SK-N-SH (cell line): Measurements from ENCODE around the gene ATE1. TPM values are rescaled to one million over a fixed set of nuclear protein-coding genes. Genes with fewer than 3 reads are reported as not detected.

Source experiments
- CTCF ChIA-PET: fragments of 300-600, 350-600 bp; formaldehyde crosslinking; extraction: SDS; loops from one replicate; lab custom pipeline; 2021; lab: Yijun Ruan, JAX
- POLR2A ChIA-PET: fragments of 350-600 bp; sonication (Branson Sonifier 250); formaldehyde crosslinking; extraction: SDS; loops from one replicate; lab custom pipeline; 2020; ENCODE audit warnings: antibody characterized with exemption, inconsistent platforms; lab: Yijun Ruan, JAX
- DNase-seq: peaks from one replicate; pipeline ENCODE4 v3.0.0; 2012
- H2AFZ ChIP-seq: fragments of 200-600 bp; sonication (generic); 2 replicates; pipeline ENCODE4 v1.8.1; 2016; ENCODE audit warnings: antibody characterized with exemption, mild to moderate bottlenecking, low read depth
- H3F3A ChIP-seq: fragments of 200-600 bp; sonication (generic); replicated peaks from 2 replicates; pipeline ENCODE3; 2016; ENCODE audit warnings: antibody characterized with exemption, mild to moderate bottlenecking; ENCODE audit not compliant: insufficient read depth
- H3K27ac ChIP-seq, 2 experiments: fragments of 200-500 bp in 1 of 2; fragments of 200-600 bp in 1 of 2; sonication (Bioruptor generic) in 1 of 2; sonication (generic), shearing (Covaris generic) in 1 of 2; 2 replicates each; pipeline versions ENCODE4 v1.5.1 to v1.6.1; 2014 to 2016; ENCODE audit warnings: low read depth in 2 of 2, inconsistent platforms in 1 of 2, low read length in 1 of 2, mild to moderate bottlenecking in 1 of 2, mixed read lengths in 1 of 2
- H3K27me3 ChIP-seq: fragments of 200-600 bp; sonication (generic), shearing (Covaris generic); 2 replicates; pipeline ENCODE4 v1.6.1; 2016; ENCODE audit warnings: mixed run types; ENCODE audit not compliant: insufficient read depth
- H3K36me3 ChIP-seq, 2 experiments: fragments of 200-500 bp in 1 of 2; fragments of 200-600 bp in 1 of 2; sonication (Bioruptor generic) in 1 of 2; sonication (generic) in 1 of 2; replicated peaks in 1 of 2; 2 replicates each; pipeline versions ENCODE3 to v1.5.1; 2014 to 2016; ENCODE audit warnings: low read length in 1 of 2, mild to moderate bottlenecking in 1 of 2; ENCODE audit not compliant: insufficient read depth in 2 of 2, control insufficient read depth in 1 of 2
- H3K4me1 ChIP-seq, 2 experiments: fragments of 200-500 bp in 1 of 2; fragments of 200-600 bp in 1 of 2; sonication (Bioruptor generic) in 1 of 2; sonication (generic), shearing (Covaris generic) in 1 of 2; 2 replicates each; pipeline versions ENCODE4 v1.5.1 to v1.6.1; 2014 to 2016; ENCODE audit warnings: low read depth in 1 of 2, low read length in 1 of 2, mixed run types in 1 of 2; ENCODE audit not compliant: insufficient read depth in 2 of 2, control insufficient read depth in 1 of 2
- H3K4me2 ChIP-seq: fragments of 200-600 bp; sonication (generic), shearing (Covaris generic); 2 replicates; pipeline ENCODE4 v1.6.1; 2017; ENCODE audit warnings: mixed run types
- H3K4me3 ChIP-seq, 2 experiments: fragments of 200-500 bp in 1 of 2; fragments of 200-600 bp in 1 of 2; sonication (Bioruptor generic) in 1 of 2; sonication (generic), shearing (Covaris generic) in 1 of 2; 2 replicates each; pipeline versions ENCODE4 v1.5.1 to v1.8.1; 2014 to 2016; ENCODE audit warnings: low read depth in 2 of 2, inconsistent platforms in 1 of 2, low read length in 1 of 2, mild to moderate bottlenecking in 1 of 2, mixed read lengths in 1 of 2, moderate library complexity in 1 of 2
- H3K79me2 ChIP-seq: fragments of 200-600 bp; sonication (generic); 2 replicates; pipeline ENCODE4 v1.8.1; 2017; ENCODE audit warnings: mild to moderate bottlenecking; ENCODE audit not compliant: insufficient read depth
- H3K9ac ChIP-seq: fragments of 200-600 bp; sonication (generic); 2 replicates; pipeline ENCODE4 v1.6.1; 2017; ENCODE audit warnings: mixed run types
- H3K9me2 ChIP-seq: fragments of 200-600 bp; sonication (generic); 2 replicates; pipeline ENCODE4 v1.6.1; 2017; ENCODE audit warnings: mixed run types
- H3K9me3 ChIP-seq: fragments of 200-600 bp; sonication (generic); 2 replicates; pipeline ENCODE4 v1.6.1; 2017; ENCODE audit warnings: mixed run types, mild to moderate bottlenecking, moderate library complexity
- H4K20me1 ChIP-seq: fragments of 200-600 bp; sonication (generic); 2 replicates; pipeline ENCODE4 v1.6.1; 2017; ENCODE audit warnings: mild to moderate bottlenecking, mixed run types; ENCODE audit not compliant: insufficient read depth
- CHD2 ChIP-seq: fragments of 150-350 bp; IDR thresholded peaks from 2 replicates; pipeline ENCODE4 v1.6.1; 2018; ENCODE audit warnings: low read length; ENCODE audit not compliant: partially characterized antibody
- ELF1 ChIP-seq: IDR thresholded peaks from 2 replicates; pipeline ENCODE4 v1.4.0; 2012
- FOSL2 ChIP-seq: IDR thresholded peaks from 2 replicates; pipeline ENCODE4 v1.4.0; 2012; ENCODE audit warnings: low read depth, mild to moderate bottlenecking, moderate library complexity, borderline replicate concordance
- MEF2A ChIP-seq: IDR thresholded peaks from 2 replicates; pipeline ENCODE4 v1.4.0; 2012; ENCODE audit warnings: low read depth, borderline replicate concordance
- MXI1 ChIP-seq: IDR thresholded peaks from 2 replicates; pipeline ENCODE4 v1.6.1; 2012; ENCODE audit warnings: mild to moderate bottlenecking, low read depth, low read length, improper control_type of control experiment
- NFIC ChIP-seq: IDR thresholded peaks from 2 replicates; pipeline ENCODE4 v1.4.0; 2012; ENCODE audit warnings: borderline replicate concordance
- NRF1 ChIP-seq: IDR thresholded peaks from 2 replicates; pipeline ENCODE4 v1.6.1; 2012; ENCODE audit warnings: low read depth, mild to moderate bottlenecking, low read length
- POLR2AphosphoS5 ChIP-seq: IDR thresholded peaks from 2 replicates; pipeline ENCODE4 v1.6.1; 2012; ENCODE audit warnings: low read depth, low read length
- RAD21 ChIP-seq: IDR thresholded peaks from 2 replicates; pipeline ENCODE4 v1.6.1; 2012; ENCODE audit warnings: mild to moderate bottlenecking, low read length
- SIN3A ChIP-seq: IDR thresholded peaks from 2 replicates; pipeline ENCODE4 v1.6.1; 2012; ENCODE audit warnings: low read depth, mild to moderate bottlenecking, low read length, moderate library complexity, borderline replicate concordance
- TAF1 ChIP-seq: IDR thresholded peaks from 2 replicates; pipeline ENCODE4 v1.6.1; 2012; ENCODE audit warnings: low read depth, mild to moderate bottlenecking, low read length, moderate library complexity, borderline replicate concordance
- TCF12 ChIP-seq: IDR thresholded peaks from 2 replicates; pipeline ENCODE4 v1.4.0; 2012
- WGBS: methylation state at CpG from one replicate; pipeline ENCODE4 v1.1.6; 2017; ENCODE audit warnings: low lambda C conversion rate; 5-methylcytosine and 5-hydroxymethylcytosine counted together
- polyA plus RNA-seq, 3 experiments: library from polyadenylated mRNA; depleted of rRNA; stranded (reverse); fragments of >200 nt; gene quantifications; 2 replicates each; pipeline ENCODE4 v1.2.3, GENCODE V29; 2012
- TF ChIP-seq, protein P1 (sequence below): fragments of 150-350 bp; IDR thresholded peaks from 2 replicates; pipeline ENCODE4 v1.6.1; 2017; ENCODE audit warnings: antibody characterized with exemption, low read length, low read depth, borderline replicate concordance
- TF ChIP-seq, protein P2 (sequence below): IDR thresholded peaks from 2 replicates; pipeline ENCODE4; 2012
- TF ChIP-seq, protein P3 (sequence below): fragments of 150-350 bp; IDR thresholded peaks from 2 replicates; pipeline ENCODE4 v1.6.1; 2016; ENCODE audit warnings: mild to moderate bottlenecking, low read depth, low read length

Gene ATE1
- polyA plus RNA-seq, 1 of the 3 experiments (the other 2 are of a cell fraction), result 6.3 TPM

DNA sequence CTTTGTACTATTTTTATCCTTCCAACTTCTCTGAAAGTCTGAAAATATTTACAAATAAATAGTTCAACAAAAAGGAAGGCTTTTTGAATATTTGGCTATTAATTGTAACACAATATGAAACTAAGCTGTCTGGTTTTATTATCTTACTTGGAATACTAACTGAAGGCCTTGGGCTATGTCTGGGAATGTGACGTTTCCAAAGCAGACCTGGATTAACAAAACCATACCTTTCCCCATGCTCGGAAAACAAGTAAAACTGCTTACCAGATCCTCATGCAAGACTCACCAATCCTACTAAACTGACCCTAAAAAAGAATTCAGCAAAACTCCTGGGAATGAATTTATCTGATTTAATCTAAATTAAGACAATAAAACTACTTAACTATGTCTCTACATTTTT is 116.4 kb downstream of the ATE1 start:
- 84% methylated on average over 2 of the region's 2 CpGs for WGBS
- ChIA-PET CTCF (interaction anchor here (0.6 to 2.2 kb wide), 2 partner anchors 13 to 52 kb away, joined by 3 to 12 read pairs; no protein-coding TSS in a partner anchor), POLR2A (no interaction called here)
- no peak overlapping the region; a peak in 1 of 4 replicates for H3K27ac ChIP-seq
- H3K9me2 ChIP-seq, result no peaks in the 10 kb centered on the region
- peaks cover 3 to 10% of the 10 kb centered on the region in 2 experiments for H3K36me3 ChIP-seq
- no peak overlapping the region for H3K4me3 ChIP-seq
- no peaks in the 10 kb centered on the region for H3K79me2 ChIP-seq
- no peaks in the 10 kb centered on the region for H3K27me3 ChIP-seq
- H3K4me2 ChIP-seq, result no peak overlapping the region
- peaks cover 0 to 3% of the 10 kb centered on the region in 2 experiments; a peak in 2 of 4 replicates for H3K4me1 ChIP-seq
- no peak overlapping the region for H3K9ac ChIP-seq
- DNase-seq, result no peak
- no peaks in the 10 kb centered on the region for H4K20me1 ChIP-seq
- H2AFZ ChIP-seq, result no peak overlapping the region
- TF ChIP-seq MXI1 (no peak), NFIC (no peak), POLR2AphosphoS5 (no peak), RAD21 (no peak), TCF12 (no peak), MEF2A (no peak), ELF1 (no peak), SIN3A (no peak)
- TF ChIP-seq, protein P1, sequence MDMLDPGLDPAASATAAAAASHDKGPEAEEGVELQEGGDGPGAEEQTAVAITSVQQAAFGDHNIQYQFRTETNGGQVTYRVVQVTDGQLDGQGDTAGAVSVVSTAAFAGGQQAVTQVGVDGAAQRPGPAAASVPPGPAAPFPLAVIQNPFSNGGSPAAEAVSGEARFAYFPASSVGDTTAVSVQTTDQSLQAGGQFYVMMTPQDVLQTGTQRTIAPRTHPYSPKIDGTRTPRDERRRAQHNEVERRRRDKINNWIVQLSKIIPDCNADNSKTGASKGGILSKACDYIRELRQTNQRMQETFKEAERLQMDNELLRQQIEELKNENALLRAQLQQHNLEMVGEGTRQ, result no peak
- TF ChIP-seq, protein P2, sequence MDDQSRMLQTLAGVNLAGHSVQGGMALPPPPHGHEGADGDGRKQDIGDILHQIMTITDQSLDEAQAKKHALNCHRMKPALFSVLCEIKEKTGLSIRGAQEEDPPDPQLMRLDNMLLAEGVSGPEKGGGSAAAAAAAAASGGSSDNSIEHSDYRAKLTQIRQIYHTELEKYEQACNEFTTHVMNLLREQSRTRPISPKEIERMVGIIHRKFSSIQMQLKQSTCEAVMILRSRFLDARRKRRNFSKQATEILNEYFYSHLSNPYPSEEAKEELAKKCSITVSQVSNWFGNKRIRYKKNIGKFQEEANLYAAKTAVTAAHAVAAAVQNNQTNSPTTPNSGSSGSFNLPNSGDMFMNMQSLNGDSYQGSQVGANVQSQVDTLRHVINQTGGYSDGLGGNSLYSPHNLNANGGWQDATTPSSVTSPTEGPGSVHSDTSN, result no peak
- no peaks in the 10 kb centered on the region for H3F3A ChIP-seq
- no peaks in the 10 kb centered on the region for H3K9me3 ChIP-seq

DNA sequence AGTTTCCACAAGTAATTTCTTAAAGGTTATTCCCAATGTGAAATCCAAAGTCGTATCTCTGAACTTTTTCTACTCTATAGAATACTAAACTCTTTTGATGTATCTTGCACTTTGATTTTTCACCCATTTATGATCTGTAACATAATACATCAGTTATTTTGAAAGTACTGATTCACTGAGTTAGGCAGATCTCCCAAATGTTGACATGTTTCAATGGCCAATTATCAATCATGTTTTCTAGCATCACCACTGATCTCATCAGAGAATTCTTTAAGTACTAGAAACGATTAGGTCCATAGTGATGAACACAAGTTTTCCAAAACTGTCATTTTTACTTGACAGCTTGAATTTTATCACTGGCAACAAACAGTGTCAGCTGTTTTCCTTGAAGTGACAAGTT is 119.0 kb downstream of the ATE1 start:
- H3K27me3 ChIP-seq, result no peaks in the 10 kb centered on the region
- ChIA-PET CTCF (interaction anchor here (1.3 to 1.4 kb wide), 2 partner anchors 15 to 16 kb away, joined by 3 to 4 read pairs; no protein-coding TSS in a partner anchor), POLR2A (no interaction called here)
- no peaks in the 10 kb centered on the region for H3K79me2 ChIP-seq
- H3K4me3 ChIP-seq, result no peak overlapping the region
- H3K9ac ChIP-seq, result no peak overlapping the region
- H3K9me2 ChIP-seq, result no peaks in the 10 kb centered on the region
- WGBS, result 67% methylated on average over 2 of the region's 2 CpGs
- H4K20me1 ChIP-seq, result no peaks in the 10 kb centered on the region
- no peak overlapping the region for H3K27ac ChIP-seq
- peaks cover 0 to 3% of the 10 kb centered on the region in 2 experiments; a peak in 2 of 4 replicates for H3K4me1 ChIP-seq
- H2AFZ ChIP-seq, result no peak overlapping the region
- H3K36me3 ChIP-seq, result peaks cover 0 to 9% of the 10 kb centered on the region in 2 experiments
- no peaks in the 10 kb centered on the region for H3K9me3 ChIP-seq
- no peak for TF ChIP-seq TAF1
- TF ChIP-seq ELF1, result no peak
- no peak for TF ChIP-seq CHD2
- no peak for TF ChIP-seq FOSL2
- no peak for TF ChIP-seq NRF1
- TF ChIP-seq, protein P3, sequence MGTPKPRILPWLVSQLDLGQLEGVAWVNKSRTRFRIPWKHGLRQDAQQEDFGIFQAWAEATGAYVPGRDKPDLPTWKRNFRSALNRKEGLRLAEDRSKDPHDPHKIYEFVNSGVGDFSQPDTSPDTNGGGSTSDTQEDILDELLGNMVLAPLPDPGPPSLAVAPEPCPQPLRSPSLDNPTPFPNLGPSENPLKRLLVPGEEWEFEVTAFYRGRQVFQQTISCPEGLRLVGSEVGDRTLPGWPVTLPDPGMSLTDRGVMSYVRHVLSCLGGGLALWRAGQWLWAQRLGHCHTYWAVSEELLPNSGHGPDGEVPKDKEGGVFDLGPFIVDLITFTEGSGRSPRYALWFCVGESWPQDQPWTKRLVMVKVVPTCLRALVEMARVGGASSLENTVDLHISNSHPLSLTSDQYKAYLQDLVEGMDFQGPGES, result no peak
- TF ChIP-seq, all 33 proteins: peak for 0
- DNase-seq, result no peak
- Histone ChIP-seq H3K4me2 (no peak overlapping the region), H3F3A (no peaks in the 10 kb centered on the region)
